GM12865 (cell line): Measurements from ENCODE around the gene RIMS4.

Experiments used
- DNase-seq: peaks from one replicate; pipeline ENCODE4 v3.0.0; 2010; ENCODE audit warnings: low read depth
- H3K4me3 ChIP-seq: 2 replicates; pipeline ENCODE4 v1.5.1; 2011; ENCODE audit warnings: mild to moderate bottlenecking, low read depth, low read length, control low read depth
- CTCF ChIP-seq: IDR thresholded peaks from 2 replicates; pipeline ENCODE4 v1.5.1; 2011; ENCODE audit warnings: low read length, control low read depth, low read depth, inconsistent platforms; ENCODE audit not compliant: insufficient read depth; ENCODE audit errors: missing control alignments

Gene RIMS4

GRCh38 chr20:44732327-44732726, 78.0 kb downstream of the RIMS4 start:
- TF ChIP-seq CTCF = no peak
- no peak overlapping the region for H3K4me3 ChIP-seq
- DNase-seq = peak; percentile 47

- no peak for DNase-seq
Observed at GRCh38 chr20:44731657-44732056, 78.7 kb downstream of the RIMS4 start.

GRCh38 chr20:44730441-44730840, 79.9 kb downstream of the RIMS4 start:
- H3K4me3 ChIP-seq = no peak overlapping the region
- no peak for DNase-seq
- no peak for TF ChIP-seq CTCF

More at GRCh38 chr20:44731657-44732056, 78.7 kb downstream of the RIMS4 start:
- H3K4me3 ChIP-seq = no peak overlapping the region
- TF ChIP-seq CTCF = no peak

- DNase-seq = no peak
- no peak for TF ChIP-seq CTCF
- no peak overlapping the region for H3K4me3 ChIP-seq
Observed at GRCh38 chr20:44728801-44729443, 81.4 kb downstream of the RIMS4 start.

GRCh38 chr20:44727651-44728050, 82.7 kb downstream of the RIMS4 start:
- TF ChIP-seq CTCF = no peak
- DNase-seq = no peak
- H3K4me3 ChIP-seq = no peak overlapping the region

- DNase-seq = no peak
- no peak for TF ChIP-seq CTCF
Observed at GRCh38 chr20:44727039-44727438, 83.3 kb downstream of the RIMS4 start.

GRCh38 chr20:44725837-44726236, 84.5 kb downstream of the RIMS4 start:
- no peak overlapping the region for H3K4me3 ChIP-seq
- DNase-seq = no peak
- no peak for TF ChIP-seq CTCF

More at GRCh38 chr20:44727039-44727438, 83.3 kb downstream of the RIMS4 start:
- no peak overlapping the region for H3K4me3 ChIP-seq
